ENCODE measurements around the gene TGIF2LY. TPM values are rescaled to one million over a fixed set of nuclear protein-coding genes. Genes with fewer than 3 reads are reported as not detected.

Gene TGIF2LY
- total RNA-seq = not detected in 2 replicates

GRCh38 chrY:3578767-3579166 lies at the start of gene TGIF2LY:
TGIF2LY (plus strand) TSS chrY:3579067; CDS start chrY:3579245, 178 bp downstream.

Small RNA genes lying within 50 kb of the gene (small RNA-seq; reads per million reads assigned to genes)
- not detected for gene PRRC2CP1
